ENCODE results near the gene IRAK1.
A peak's percentile ranks its signal among the peaks of the same experiment; 100 is the strongest.

Gene IRAK1
- 144 to 249 reads per million in 2 experiments for total RNA-seq

- DNase-seq (ENCODE audit: low read depth) = peak; percentile 24
Measured at GRCh38 chrX:154019633-154020528, at the start of gene IRAK1. IRAK1 (minus strand) TSS chrX:154019902; CDS start chrX:154019812, 90 bp downstream.

- no peak for DNase-seq (ENCODE audit: low read depth)
Measured at GRCh38 chrX:154068560-154068959, 48.9 kb upstream of the IRAK1 start.

GRCh38 chrX:154064637-154065435 lies 45.1 kb upstream of the IRAK1 start:
- no peak for DNase-seq (ENCODE audit: low read depth)

GRCh38 chrX:154063234-154063633 lies 43.5 kb upstream of the IRAK1 start:
- no peak for DNase-seq (ENCODE audit: low read depth)

- DNase-seq (ENCODE audit: low read depth) = no peak
Measured at GRCh38 chrX:154061801-154062200, 42.1 kb upstream of the IRAK1 start.

- DNase-seq (ENCODE audit: low read depth) = no peak
Measured at GRCh38 chrX:154059729-154060245, 40.1 kb upstream of the IRAK1 start.

- no peak for DNase-seq (ENCODE audit: low read depth)
Measured at GRCh38 chrX:154059231-154059630, 39.5 kb upstream of the IRAK1 start.

- DNase-seq (ENCODE audit: low read depth) = no peak
Measured at GRCh38 chrX:154058214-154058997, 38.7 kb upstream of the IRAK1 start.

GRCh38 chrX:154057791-154058190 lies 38.1 kb upstream of the IRAK1 start:
- no peak for DNase-seq (ENCODE audit: low read depth)

- no peak for DNase-seq (ENCODE audit: low read depth)
Measured at GRCh38 chrX:154056770-154057241, 37.1 kb upstream of the IRAK1 start.

GRCh38 chrX:154051201-154051810 lies 31.6 kb upstream of the IRAK1 start:
- DNase-seq (ENCODE audit: low read depth) = peak; percentile 68

- no peak for DNase-seq (ENCODE audit: low read depth)
Measured at GRCh38 chrX:154050113-154050495, 30.4 kb upstream of the IRAK1 start.

GRCh38 chrX:154049209-154050112 lies 29.8 kb upstream of the IRAK1 start:
- no peak for DNase-seq (ENCODE audit: low read depth)

GRCh38 chrX:154048398-154048797 lies 28.7 kb upstream of the IRAK1 start:
- no peak for DNase-seq (ENCODE audit: low read depth)

- DNase-seq (ENCODE audit: low read depth) = no peak
Measured at GRCh38 chrX:154046940-154047610, 27.4 kb upstream of the IRAK1 start.

- DNase-seq (ENCODE audit: low read depth) = no peak
Measured at GRCh38 chrX:154046031-154046781, 26.5 kb upstream of the IRAK1 start.

GRCh38 chrX:154044091-154044490 lies 24.4 kb upstream of the IRAK1 start:
- DNase-seq (ENCODE audit: low read depth) = no peak

- DNase-seq (ENCODE audit: low read depth) = no peak
Measured at GRCh38 chrX:154043003-154043763, 23.5 kb upstream of the IRAK1 start.

Measured in T follicular helper cell (primary cell).